ENCODE measurements around the gene KCND3.

- no peak for TF ChIP-seq CTCF (IDR thresholded peaks at IDR 0.05)
- no peak for TF ChIP-seq EP300 (IDR thresholded peaks at IDR 0.05)
- no peak for TF ChIP-seq POLR2A (IDR thresholded peaks at IDR 0.05)
These were observed 60.9 kb downstream of the KCND3 start for GRCh38 chr1:111928531-111928930.

All from upper lobe of left lung (tissue), 4 donors.